GM19395 (cell line): ENCODE results near the gene FOXC1.

Experiments used
- ATAC-seq: cut with Tn5 transposase; IDR thresholded peaks from one replicate; pipeline ENCODE4 v1.9.1; 2021; ENCODE audit warnings: mild to moderate bottlenecking, moderate library complexity; ENCODE audit not compliant: unreplicated experiment

Gene FOXC1

DNA sequence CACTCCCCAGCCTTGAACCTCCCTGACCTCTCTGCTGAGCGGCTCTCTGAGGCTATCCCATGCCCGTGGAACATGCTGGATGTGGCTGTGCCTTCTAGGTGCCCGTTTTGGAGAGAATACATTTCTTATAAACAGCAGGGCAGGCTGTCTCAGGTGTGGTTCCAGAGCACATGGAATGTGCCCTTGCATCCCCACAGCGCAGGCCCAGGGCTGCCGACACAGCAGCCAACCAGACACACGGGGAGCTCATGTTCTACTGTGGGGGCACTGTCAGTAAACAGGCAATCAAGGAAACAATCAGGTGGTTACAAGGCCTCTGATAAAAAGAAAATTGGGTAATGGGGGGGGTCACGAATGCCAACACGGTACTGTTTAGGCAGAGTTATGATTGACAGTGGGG is 30.8 kb downstream of the FOXC1 start:
- ATAC-seq: no peak

DNA sequence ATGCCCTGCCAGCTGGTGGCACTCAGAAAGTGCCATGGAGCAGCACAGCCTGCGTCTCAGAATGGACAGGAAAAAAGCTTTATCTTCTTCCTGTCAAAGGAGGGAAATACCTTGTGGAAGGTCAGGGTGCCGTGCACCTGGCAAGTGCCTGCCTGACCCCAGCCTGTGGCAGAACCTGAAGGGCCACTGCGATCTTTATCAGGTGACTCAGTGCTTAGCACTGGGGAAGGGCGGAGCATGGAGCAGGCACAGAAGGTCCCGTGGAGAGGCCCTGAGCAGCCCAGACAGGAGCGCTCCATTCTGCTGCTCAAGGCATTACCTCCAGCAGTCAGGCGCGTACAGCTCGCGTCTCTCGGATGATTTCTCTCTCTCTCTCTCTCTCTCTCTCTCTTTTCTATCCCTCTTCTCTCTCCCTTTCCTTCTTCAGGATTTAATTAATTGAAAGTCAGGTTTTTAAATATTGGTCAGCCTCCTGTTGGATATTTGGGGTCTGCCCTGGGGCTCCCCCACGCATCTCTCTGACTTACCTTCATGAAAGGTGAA is 31.7 kb downstream of the FOXC1 start:
- ATAC-seq: no peak

GRCh38 chr6:1643111-1643510 is 33.4 kb downstream of the FOXC1 start:
- no peak for ATAC-seq

- ATAC-seq: no peak
These were observed 34.2 kb downstream of the FOXC1 start for GRCh38 chr6:1643830-1644445.

DNA sequence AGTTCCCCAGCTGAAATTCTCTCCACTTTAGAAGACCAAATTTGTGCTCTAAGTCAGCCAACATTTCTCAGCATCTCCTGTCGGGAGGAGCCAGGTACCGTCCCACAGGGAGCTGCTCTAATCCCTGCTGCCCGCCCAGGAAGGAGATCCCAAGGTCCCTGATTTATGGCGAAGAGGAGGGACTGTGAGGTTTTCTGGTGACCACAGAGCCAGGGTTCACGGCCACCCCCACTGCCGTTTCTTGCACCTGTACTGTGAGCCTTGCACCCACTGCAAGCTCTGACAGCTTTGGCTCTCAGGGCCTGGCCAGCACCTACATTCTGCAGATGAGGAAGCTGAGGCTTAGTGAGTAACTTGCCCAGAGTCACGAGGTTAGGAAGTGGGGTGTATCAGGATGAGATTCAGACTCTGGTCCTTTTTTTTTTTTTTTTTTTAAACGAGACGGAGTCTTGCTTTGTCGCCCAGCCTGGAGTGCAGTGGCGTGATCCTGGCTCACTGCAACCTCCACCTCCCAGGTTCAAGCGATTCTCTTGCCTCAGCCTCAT is 34.9 kb downstream of the FOXC1 start:
- ATAC-seq: no peak

GRCh38 chr6:1645466-1646185 is 35.9 kb downstream of the FOXC1 start:
- no peak for ATAC-seq

GRCh38 chr6:1651362-1651761 is 41.6 kb downstream of the FOXC1 start:
- no peak for ATAC-seq

- no peak for ATAC-seq
These were observed 43.1 kb downstream of the FOXC1 start for GRCh38 chr6:1652842-1653241.

- no peak for ATAC-seq
These were observed 44.3 kb downstream of the FOXC1 start for GRCh38 chr6:1654054-1654453.

- ATAC-seq: no peak
These were observed 47.5 kb downstream of the FOXC1 start for GRCh38 chr6:1657116-1657770.

- ATAC-seq: no peak
These were observed 48.1 kb downstream of the FOXC1 start for GRCh38 chr6:1657771-1658165.

DNA sequence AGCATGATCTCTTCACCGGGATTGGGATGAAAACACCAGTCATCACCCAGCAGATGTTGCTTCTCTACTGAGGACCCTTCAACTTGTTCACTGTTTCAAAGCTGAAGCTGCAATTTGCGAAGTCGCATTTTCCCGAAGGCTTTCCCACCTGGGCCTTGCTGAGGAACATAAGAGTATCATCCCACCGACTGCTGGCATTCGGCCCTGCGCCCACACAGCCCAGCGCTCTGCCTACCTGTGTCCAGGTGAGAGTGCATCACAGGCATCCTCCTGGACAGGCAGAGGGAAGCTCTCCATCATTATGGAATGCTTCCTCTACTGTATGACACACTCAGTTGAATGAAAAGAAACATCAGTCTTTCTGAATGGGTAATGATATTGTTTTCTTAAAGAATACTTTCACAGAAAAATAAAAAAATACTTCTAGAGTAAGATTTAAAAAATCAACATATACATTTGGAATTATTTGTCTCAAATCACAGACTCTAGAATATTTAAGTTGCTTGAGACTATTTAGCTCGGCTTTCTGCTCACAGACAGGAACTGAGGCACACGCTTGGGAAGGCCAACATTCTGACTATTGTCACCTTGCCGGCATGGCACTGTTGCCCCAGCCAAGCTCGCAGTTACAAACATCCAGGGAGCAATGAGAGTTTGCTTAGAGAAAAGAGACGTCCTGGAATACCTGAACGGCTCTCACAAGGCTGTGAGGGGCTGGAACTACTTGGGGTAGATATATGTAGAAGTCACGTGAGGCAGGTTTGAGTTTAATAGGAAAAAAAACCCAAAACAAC is 48.7 kb downstream of the FOXC1 start:
- no peak for ATAC-seq

DNA sequence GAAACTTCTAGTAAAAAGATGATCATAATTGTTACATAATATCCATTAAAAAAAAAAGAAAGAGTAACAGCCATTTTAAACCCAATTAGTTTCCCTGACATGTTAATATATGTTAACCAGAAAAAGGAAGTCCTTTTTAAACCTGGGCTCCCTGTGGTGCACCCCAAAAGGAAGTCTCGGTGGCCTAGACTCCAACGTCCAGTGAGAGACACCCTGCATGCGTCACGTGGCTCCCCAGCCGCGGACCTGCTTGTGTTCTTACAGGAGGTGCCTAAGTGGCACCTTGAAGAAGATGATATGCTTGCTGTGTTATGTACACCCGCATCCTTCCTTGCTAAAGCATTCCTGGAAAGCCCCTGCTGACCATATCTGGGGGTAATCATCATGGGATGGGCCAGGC is 50.1 kb downstream of the FOXC1 start:
- no peak for ATAC-seq

DNA sequence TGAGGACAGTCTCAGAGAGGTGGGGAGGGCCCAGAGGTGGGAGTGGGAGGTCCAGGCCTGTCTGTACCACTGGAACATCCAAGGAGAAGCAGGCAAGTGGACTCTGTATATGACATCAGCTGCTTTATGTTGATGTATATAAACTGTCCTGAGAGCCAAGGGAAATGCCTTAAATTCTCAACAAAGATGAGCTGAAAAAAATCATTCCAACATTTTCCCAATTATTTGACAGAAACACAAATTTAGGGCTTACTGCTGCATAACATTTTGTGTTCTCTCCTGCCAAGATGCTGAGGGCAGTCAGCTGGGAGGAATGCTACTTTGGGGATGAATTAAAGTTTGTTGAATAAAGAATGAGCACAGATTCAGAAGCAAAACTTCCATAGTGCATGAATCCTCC is 52.8 kb downstream of the FOXC1 start:
- ATAC-seq: no peak
